Measurements from ENCODE around the gene FAM13A. TPM values are rescaled to one million over a fixed set of nuclear protein-coding genes. Genes with fewer than 3 reads are reported as not detected.

The FAM13A gene
- total RNA-seq, 1 donor from 2014 or later, result 32.2 TPM

DNA sequence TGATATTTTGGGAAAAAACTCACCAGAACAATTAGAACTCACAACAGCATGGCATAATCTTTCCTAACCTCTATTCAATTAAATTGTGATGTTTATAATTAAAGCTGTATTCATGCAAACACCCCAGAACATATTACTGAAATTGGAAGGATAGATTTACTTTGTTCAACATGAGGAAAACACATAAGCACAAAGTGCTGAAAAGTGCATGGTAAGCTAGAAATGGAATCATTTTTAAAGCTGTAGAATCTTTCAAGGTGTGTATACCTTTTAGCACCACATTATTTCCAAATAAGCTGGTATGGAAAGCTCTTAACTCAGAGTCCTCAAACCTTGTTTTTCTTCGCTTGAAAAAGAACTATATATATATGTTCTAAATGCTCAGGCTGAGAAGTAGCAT, 268.6 kb downstream of the FAM13A start:
- TF ChIP-seq POLR2A (IDR thresholded peaks at IDR 0.05), result no peak
- TF ChIP-seq, protein P1, sequence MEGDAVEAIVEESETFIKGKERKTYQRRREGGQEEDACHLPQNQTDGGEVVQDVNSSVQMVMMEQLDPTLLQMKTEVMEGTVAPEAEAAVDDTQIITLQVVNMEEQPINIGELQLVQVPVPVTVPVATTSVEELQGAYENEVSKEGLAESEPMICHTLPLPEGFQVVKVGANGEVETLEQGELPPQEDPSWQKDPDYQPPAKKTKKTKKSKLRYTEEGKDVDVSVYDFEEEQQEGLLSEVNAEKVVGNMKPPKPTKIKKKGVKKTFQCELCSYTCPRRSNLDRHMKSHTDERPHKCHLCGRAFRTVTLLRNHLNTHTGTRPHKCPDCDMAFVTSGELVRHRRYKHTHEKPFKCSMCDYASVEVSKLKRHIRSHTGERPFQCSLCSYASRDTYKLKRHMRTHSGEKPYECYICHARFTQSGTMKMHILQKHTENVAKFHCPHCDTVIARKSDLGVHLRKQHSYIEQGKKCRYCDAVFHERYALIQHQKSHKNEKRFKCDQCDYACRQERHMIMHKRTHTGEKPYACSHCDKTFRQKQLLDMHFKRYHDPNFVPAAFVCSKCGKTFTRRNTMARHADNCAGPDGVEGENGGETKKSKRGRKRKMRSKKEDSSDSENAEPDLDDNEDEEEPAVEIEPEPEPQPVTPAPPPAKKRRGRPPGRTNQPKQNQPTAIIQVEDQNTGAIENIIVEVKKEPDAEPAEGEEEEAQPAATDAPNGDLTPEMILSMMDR (IDR thresholded peaks at IDR 0.05), result no peak
- no peak for TF ChIP-seq POLR2AphosphoS5 (IDR thresholded peaks at IDR 0.05; ENCODE audit: insufficient read depth in 1 of 2, low read depth in 1 of 2)
- H3K9me3 ChIP-seq, result no peaks in the 10 kb centered on the region
- no peak for DNase-seq (ENCODE audit: extremely low spot score in 2 of 2)
- no peak overlapping the region for H3K27ac ChIP-seq
- intact Hi-C loops (cut with DNase I), result no loop called here
- H3K27me3 ChIP-seq, result no peaks in the 10 kb centered on the region
- H3K36me3 ChIP-seq, result peaks cover 0 to 33% of the 10 kb centered on the region in 2 donors
- peaks cover 13% of the 10 kb centered on the region for H3K4me1 ChIP-seq
- H3K4me3 ChIP-seq, result no peak overlapping the region

DNA sequence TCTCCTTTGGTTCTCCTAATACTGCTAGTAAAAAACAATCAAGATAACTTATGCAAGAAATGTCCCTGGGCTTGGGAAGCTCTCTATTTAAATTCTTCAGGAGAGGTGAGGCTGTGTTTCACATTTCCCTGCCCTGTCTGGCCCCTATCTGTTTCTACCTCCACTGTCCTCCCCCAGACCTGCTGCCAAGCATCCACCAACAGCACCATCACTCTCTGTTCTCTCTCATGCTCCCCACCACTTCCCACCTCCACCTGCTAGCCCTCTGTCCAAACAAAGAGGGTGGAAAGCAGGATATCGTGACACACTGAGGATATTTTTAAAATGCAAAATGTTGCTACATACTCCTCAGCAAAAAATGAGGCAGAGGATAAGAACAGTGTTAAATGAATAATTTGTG, 271.0 kb downstream of the FAM13A start:
- intact Hi-C loops (cut with DNase I), result no loop called here
- H3K4me1 ChIP-seq, result no peaks in the 10 kb centered on the region
- H3K9me3 ChIP-seq, result no peaks in the 10 kb centered on the region
- H3K27me3 ChIP-seq, result no peaks in the 10 kb centered on the region
- H3K27ac ChIP-seq, result no peak overlapping the region
- DNase-seq (ENCODE audit: extremely low spot score in 2 of 2), result no peak
- no peak overlapping the region for H3K4me3 ChIP-seq
- TF ChIP-seq POLR2A (IDR thresholded peaks at IDR 0.05), result no peak
- TF ChIP-seq POLR2AphosphoS5 (IDR thresholded peaks at IDR 0.05; ENCODE audit: insufficient read depth in 1 of 2, low read depth in 1 of 2), result no peak
- TF ChIP-seq, protein P1 (IDR thresholded peaks at IDR 0.05), result no peak
- H3K36me3 ChIP-seq, result peaks cover 0 to 36% of the 10 kb centered on the region in 2 donors

DNA sequence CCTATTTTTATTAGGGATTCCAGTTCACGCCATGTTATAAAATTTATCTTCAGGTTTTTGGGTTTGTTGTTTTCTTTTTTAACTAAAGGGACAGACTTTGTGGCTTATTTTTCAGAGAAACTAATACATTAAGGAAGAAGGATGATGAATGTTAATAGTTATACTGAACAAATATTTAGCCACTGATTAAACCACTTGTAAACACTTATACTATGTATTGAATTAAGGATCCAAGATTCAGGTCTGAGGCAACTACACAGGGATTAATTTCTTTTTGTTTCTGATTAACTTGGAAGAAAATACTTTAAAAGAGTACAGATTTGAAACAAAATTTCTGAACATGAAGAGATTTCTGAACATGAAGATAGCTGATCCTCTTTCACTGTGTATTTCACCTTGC, 276.6 kb downstream of the FAM13A start:
- H3K27me3 ChIP-seq, result no peaks in the 10 kb centered on the region
- DNase-seq (ENCODE audit: extremely low spot score in 2 of 2), result no peak
- TF ChIP-seq POLR2AphosphoS5 (IDR thresholded peaks at IDR 0.05; ENCODE audit: insufficient read depth in 1 of 2, low read depth in 1 of 2), result no peak
- TF ChIP-seq, protein P1 (IDR thresholded peaks at IDR 0.05), result no peak
- TF ChIP-seq POLR2A (IDR thresholded peaks at IDR 0.05), result no peak
- H3K4me3 ChIP-seq, result no peak overlapping the region
- peaks cover 0 to 35% of the 10 kb centered on the region in 2 donors for H3K36me3 ChIP-seq
- H3K9me3 ChIP-seq, result no peaks in the 10 kb centered on the region
- intact Hi-C loops (cut with DNase I), result no loop called here
- no peaks in the 10 kb centered on the region for H3K4me1 ChIP-seq
- no peak overlapping the region for H3K27ac ChIP-seq

DNA sequence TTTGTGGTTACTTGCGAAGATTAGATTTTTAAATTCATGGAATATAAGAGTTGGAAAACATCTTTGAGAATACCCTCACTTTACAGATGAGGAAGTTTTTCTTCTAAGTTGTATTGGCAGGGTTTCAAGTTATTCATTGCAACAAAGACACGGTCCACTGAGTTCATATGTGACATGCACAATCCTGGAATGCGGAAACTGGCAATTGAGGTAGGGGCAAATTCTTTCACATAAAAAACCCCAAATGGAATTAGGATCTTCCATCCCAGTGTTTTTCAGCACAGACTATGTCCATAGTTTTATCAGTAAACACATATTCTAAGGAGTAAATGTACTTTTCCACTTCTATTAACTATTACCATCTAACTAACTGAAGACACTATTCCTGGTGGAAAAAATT, 277.6 kb downstream of the FAM13A start:
- no peak for DNase-seq (ENCODE audit: extremely low spot score in 2 of 2)
- Histone ChIP-seq H3K4me3 (no peak overlapping the region), H3K4me1 (no peaks in the 10 kb centered on the region), H3K9me3 (no peaks in the 10 kb centered on the region), H3K27ac (no peak overlapping the region), H3K36me3 (peaks cover 0 to 28% of the 10 kb centered on the region in 2 donors), H3K27me3 (no peaks in the 10 kb centered on the region)
- TF ChIP-seq POLR2AphosphoS5 (IDR thresholded peaks at IDR 0.05; ENCODE audit: insufficient read depth in 1 of 2, low read depth in 1 of 2), result no peak
- no peak for TF ChIP-seq POLR2A (IDR thresholded peaks at IDR 0.05)
- TF ChIP-seq, protein P1 (IDR thresholded peaks at IDR 0.05), result no peak
- intact Hi-C loops (cut with DNase I), result no loop called here

DNA sequence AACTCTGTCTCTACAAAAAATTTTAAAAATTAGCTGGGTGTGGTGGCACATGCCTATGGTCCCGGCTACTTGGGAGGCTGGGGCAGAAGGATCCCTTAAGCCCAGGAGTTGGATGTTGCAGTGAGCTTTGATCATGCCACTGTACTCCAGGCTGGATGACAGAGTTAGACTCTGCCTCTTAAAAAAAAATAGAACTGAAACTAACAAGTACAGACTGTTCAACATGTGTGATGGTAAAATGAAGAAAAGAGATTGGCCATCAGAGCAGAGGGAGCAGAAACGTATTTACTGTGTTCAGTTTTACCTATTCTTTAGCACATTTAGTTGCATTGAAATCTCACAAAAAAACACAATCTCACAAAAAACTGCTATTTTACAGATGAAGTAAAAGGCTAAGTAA, 281.5 kb downstream of the FAM13A start:
- H3K4me1 ChIP-seq, result peaks cover 10% of the 10 kb centered on the region
- intact Hi-C loops (cut with DNase I), result no loop called here
- no peaks in the 10 kb centered on the region for H3K9me3 ChIP-seq
- no peak overlapping the region for H3K4me3 ChIP-seq
- H3K36me3 ChIP-seq, result peaks cover 0 to 15% of the 10 kb centered on the region in 2 donors
- H3K27ac ChIP-seq, result no peak overlapping the region
- no peak for TF ChIP-seq POLR2A (IDR thresholded peaks at IDR 0.05)
- TF ChIP-seq, protein P1 (IDR thresholded peaks at IDR 0.05), result no peak
- TF ChIP-seq POLR2AphosphoS5 (IDR thresholded peaks at IDR 0.05; ENCODE audit: insufficient read depth in 1 of 2, low read depth in 1 of 2), result no peak
- DNase-seq (ENCODE audit: extremely low spot score in 2 of 2), result no peak
- no peaks in the 10 kb centered on the region for H3K27me3 ChIP-seq

Data from vagina (tissue), 2 donors.